PFSK-1 (cell line): ENCODE measurements around the gene MAML2.

Source experiments
- POLR2AphosphoS5 ChIP-seq: IDR thresholded peaks from 2 replicates; pipeline ENCODE4 v1.6.1; 2012; ENCODE audit warnings: low read depth, mild to moderate bottlenecking, control low read depth, low read length, moderate library complexity
- SIN3A ChIP-seq: IDR thresholded peaks from 2 replicates; pipeline ENCODE4 v1.6.1; 2012; ENCODE audit warnings: mild to moderate bottlenecking, low read length, moderate library complexity, borderline replicate concordance; ENCODE audit not compliant: insufficient read depth
- TAF1 ChIP-seq: IDR thresholded peaks from 2 replicates; pipeline ENCODE4 v1.6.1; 2012; ENCODE audit warnings: low read length, control low read depth, borderline replicate concordance; ENCODE audit not compliant: insufficient read depth
- TF ChIP-seq, protein P1 (sequence below), 2 experiments: IDR thresholded peaks; 2 replicates each; pipeline versions ENCODE4 v1.6.1 to v1.8.0; 2011 to 2012; ENCODE audit warnings: low read depth in 2 of 2, low read length in 2 of 2, control low read depth in 1 of 2, inconsistent platforms in 1 of 2, mild to moderate bottlenecking in 1 of 2, moderate library complexity in 1 of 2; ENCODE audit not compliant: insufficient read depth in 1 of 2

DNA sequence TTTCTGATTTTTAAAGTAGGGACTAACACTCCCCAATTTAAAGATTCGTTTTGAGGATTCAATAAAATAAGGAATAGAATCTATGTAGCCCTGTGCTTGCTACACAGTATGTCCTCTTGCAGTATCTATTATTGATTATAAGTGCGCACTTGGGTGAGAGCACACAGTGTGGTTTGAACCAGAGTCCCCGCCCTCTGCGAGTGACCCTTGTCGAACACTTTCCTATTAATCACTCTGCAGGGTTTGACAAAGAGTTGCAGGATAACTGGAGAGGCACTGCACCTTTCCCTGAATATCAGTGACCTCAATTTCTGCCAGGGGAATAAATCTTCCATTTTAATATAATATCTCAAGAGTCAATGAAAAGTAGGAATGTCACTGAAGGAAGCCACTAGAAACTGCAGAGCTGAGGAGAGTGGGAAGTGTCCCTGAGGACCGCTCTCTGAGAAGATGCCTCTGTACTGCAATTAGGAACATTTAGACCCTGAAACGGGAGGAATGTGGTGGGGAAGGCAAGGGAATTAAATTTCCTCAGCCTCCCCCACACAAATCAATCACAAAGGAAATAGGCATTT lies 182.2 kb downstream of the MAML2 start:
- TF ChIP-seq SIN3A (no peak), POLR2AphosphoS5 (no peak), TAF1 (no peak)
- TF ChIP-seq, protein P1, sequence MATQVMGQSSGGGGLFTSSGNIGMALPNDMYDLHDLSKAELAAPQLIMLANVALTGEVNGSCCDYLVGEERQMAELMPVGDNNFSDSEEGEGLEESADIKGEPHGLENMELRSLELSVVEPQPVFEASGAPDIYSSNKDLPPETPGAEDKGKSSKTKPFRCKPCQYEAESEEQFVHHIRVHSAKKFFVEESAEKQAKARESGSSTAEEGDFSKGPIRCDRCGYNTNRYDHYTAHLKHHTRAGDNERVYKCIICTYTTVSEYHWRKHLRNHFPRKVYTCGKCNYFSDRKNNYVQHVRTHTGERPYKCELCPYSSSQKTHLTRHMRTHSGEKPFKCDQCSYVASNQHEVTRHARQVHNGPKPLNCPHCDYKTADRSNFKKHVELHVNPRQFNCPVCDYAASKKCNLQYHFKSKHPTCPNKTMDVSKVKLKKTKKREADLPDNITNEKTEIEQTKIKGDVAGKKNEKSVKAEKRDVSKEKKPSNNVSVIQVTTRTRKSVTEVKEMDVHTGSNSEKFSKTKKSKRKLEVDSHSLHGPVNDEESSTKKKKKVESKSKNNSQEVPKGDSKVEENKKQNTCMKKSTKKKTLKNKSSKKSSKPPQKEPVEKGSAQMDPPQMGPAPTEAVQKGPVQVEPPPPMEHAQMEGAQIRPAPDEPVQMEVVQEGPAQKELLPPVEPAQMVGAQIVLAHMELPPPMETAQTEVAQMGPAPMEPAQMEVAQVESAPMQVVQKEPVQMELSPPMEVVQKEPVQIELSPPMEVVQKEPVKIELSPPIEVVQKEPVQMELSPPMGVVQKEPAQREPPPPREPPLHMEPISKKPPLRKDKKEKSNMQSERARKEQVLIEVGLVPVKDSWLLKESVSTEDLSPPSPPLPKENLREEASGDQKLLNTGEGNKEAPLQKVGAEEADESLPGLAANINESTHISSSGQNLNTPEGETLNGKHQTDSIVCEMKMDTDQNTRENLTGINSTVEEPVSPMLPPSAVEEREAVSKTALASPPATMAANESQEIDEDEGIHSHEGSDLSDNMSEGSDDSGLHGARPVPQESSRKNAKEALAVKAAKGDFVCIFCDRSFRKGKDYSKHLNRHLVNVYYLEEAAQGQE (IDR thresholded peaks at IDR 0.05; ENCODE audit: insufficient read depth in 1 of 2, low read depth in 2 of 2, low read length in 2 of 2) = no peak
